HG03558 (cell line): ENCODE results near the gene SLC35C1.
"Not testable (repeated sequence)": the region's sequence is repeated elsewhere in the genome, so short reads cannot be mapped to it uniquely, and the experiment has no call there.

Source experiments
- ATAC-seq: cut with Tn5 transposase; IDR thresholded peaks from one replicate; pipeline ENCODE4 v1.9.1; 2021; ENCODE audit warnings: moderate number of reproducible peaks; ENCODE audit not compliant: unreplicated experiment; ENCODE audit errors: extremely low read depth

SLC35C1 gene

DNA sequence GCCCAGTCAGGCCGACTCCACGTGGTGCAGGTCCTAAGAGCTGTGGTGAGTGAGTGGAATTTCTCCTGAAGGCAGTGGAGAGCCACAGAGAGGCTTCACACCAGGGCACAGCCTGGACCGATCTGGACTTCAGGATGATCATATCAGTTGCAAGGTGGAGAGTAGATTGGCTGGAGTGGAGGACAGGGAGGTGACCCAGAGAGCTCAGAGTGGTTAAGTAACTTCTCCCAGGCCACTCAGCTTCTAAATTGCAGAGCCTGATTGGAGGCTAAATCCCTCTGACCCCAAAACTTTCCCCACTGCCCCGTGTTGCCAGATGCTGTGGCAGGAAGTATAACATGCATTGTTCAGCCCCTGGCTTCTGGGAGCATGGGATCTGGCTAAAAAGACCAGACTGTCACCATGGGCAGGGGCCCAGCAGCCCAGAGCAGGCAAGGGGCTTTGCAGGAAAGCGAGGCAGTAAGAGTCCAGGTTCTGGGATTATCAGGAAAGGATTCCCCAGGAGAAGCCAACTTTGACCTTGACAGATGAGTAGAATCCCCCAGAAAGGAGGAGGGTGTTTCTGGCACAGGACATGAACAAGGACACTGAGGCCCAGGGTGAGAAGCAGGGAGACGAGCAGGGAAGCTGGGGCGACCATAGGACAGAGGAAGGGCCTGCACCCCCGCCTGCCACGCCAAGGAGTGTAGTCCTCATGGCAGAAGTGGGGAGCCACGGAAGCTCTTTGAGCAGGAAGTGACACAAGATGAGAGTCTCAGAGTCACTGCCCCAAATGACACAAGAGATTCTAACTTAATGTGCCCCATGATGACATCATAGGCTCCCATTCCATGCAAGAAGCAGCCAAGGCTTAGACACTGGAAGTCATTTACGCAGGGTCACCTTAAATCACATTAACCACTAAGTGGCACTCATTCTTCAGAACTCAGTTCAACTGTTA lies 4.8 kb downstream of the SLC35C1 start:
- ATAC-seq: no peak

- no peak for ATAC-seq
These were observed 5.6 kb downstream of the SLC35C1 start for GRCh38 chr11:45810431-45811108.

GRCh38 chr11:45811109-45811435 lies 6.1 kb downstream of the SLC35C1 start:
- ATAC-seq: no peak

GRCh38 chr11:45811571-45812290 lies 6.8 kb downstream of the SLC35C1 start:
- no peak for ATAC-seq

GRCh38 chr11:45812581-45813548 lies 7.9 kb downstream of the SLC35C1 start:
- ATAC-seq: no peak

DNA sequence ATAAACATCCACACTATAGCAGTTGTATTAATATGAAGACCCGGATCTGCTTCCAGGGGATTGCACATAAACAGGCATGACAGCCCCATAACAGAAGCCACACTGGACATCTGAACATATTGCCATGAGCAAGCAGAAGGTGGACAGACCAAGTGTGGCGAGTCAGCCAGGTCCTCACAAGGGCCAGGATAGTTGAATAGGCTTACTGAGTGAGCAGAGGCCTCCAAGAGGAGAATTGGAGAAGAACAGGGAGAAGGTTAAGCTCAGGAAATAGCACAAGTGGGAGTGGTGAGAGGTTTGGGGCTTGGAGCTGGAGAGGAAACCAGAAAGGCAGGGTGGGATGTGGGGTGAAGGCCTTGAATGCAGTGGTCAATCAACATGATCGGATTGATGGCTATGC lies 10.8 kb downstream of the SLC35C1 start:
- ATAC-seq: no peak

DNA sequence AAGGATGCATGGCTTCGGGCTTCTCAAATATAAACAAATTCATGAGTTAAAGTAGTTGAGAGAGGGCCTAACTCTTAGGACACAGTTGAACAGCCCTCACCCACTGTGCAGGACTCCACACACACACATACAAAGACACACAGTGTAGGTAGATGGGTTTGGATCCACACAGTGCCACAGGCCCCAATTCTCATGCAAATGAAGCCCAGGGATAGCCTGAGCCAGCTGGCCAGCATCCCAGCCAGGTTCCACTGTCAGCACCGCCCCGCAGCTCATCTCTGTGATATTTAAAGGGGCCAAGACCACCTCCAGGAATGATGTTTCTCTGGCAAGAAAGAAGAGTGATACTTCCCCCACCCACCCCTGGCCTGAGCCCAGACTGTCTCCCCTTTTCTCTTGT lies 11.7 kb downstream of the SLC35C1 start:
- ATAC-seq: no peak

GRCh38 chr11:45817191-45817590 lies 12.2 kb downstream of the SLC35C1 start:
- peak; percentile 59 for ATAC-seq

GRCh38 chr11:45818961-45819605 lies 14.1 kb downstream of the SLC35C1 start:
- ATAC-seq: no peak

DNA sequence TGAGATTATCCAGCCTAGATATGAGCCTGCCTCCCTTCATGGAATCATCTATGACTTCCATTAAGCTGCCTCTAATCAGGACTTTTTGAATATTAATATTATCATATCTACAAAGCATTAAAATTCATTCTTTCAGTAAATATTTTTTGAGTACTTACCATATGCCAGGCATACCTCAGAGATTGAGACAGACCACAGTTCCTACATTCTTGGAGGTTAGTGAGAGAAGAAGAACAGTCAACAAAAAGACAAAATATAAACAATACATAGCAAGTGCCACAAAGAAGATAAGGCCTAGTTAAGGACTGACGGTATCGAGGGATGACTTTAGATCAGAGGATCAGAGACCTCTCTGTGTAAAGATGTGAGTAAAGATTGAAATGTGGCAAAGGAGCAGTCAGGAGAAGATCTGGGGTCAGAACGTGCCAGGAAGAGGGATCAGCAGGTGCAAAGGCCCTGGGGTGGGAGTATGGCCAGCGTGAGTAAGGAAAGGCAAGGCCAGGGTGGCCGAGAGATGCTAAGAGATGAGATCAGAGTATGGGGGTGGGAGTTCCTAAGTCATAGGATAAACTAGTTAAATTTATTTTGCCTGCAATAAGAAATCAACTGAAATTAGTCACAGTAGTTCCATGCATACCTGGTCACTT lies 15.4 kb downstream of the SLC35C1 start:
- no peak for ATAC-seq

DNA sequence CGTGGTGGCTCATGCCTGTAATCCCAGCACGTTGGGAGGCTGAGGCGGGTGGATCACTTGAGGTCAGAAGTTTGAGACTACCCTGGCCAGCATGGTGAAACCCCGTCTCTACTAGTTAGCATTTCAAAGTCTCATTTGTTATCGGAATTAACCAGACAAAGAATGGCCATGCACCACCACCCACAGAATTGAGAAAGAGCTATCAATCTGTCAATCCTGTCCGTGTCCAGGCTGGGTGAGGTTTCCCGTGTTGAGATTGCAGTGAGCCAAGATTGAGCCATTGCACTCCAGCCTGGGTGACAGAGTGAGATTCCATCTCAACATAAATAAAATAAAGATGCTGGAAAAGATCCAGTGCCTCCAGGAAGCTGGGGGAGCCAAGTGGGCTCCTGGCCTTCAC lies 21.5 kb downstream of the SLC35C1 start:
- ATAC-seq: not testable (repeated sequence)

- ATAC-seq: no peak
These were observed 22.2 kb downstream of the SLC35C1 start for GRCh38 chr11:45827123-45827522.

DNA sequence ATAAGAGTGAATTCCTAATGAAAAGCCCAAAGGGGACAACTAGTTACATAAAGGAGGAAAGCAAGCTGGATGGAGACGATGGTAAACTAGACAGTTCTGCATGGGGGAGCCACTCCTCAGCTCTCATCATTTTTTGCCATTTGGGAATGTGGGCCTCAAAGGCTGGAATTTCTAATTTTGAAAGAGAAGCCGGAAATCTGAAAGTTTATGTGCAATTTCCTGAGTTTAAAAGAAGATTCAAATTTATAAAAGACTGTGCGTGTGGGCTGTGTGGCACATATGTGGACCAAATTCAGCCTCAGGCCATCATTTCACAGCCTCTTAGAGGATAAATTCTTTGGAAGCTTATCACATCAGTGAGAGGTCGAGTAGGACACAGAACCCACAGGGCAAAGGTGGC lies 24.0 kb downstream of the SLC35C1 start:
- ATAC-seq: no peak

GRCh38 chr11:45830596-45830995 lies 25.6 kb downstream of the SLC35C1 start:
- no peak for ATAC-seq

GRCh38 chr11:45832811-45833441 lies 28.0 kb downstream of the SLC35C1 start:
- no peak for ATAC-seq

DNA sequence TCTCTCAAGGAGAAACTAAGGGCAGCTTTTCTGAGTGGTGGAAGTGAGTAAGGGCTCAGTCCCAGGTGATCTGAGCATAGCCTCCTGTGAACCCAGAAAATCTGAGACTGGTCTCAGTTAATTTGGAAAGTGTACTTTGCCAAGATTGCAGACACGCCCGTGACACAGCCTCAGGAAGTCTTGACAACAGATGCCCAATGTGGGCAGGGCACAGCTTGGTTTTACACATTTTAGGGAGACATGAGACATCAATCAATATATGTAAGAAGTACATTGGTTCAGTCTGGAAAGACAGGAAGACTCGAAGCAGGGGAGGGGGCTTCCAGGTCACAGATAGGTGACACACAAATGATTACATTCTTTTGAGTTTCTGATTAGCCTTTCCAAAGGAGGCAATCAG lies 28.8 kb downstream of the SLC35C1 start:
- no peak for ATAC-seq

DNA sequence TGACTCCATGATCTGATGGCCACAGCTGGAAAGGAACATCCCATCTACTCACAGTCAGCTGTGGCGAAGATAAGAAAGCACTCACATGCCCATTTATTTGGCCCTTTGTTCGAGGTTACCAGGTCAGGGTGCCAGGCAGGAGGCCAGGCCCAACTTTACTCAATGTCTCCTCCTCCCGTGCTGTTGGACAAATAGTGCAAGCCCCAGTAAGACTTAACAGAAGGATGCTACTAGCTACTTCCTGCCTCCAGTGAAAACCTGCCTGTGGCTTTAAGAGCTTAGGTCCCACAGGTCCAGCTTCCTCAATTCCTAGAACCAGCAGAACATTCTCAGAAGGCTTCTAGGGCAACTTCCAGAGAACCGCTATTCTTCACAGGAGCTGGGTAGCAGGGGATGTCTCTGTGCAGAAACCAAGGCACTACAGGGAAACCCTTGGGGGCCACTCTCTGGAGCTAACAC lies 29.4 kb downstream of the SLC35C1 start:
- ATAC-seq: no peak

DNA sequence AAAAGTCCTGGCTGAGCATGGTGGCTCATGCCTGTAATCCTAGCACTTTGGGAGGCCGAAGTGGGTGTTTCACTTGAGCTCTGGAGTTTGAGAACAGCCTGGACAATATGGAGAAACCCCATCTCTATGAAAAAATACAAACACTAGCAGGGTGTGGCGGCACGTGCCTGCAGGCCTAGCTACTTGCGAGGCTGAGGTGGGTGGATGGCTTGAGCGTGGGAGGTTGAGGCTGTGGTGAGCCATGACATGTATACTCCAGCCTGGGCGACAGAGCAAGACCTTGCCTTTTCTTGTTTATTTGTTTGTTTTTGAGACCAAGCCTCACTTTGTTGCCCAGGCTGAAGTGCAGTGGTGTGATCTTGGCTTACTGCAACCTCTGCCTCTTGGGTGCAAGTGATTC lies 34.3 kb downstream of the SLC35C1 start:
- ATAC-seq: no peak
